ENCODE results near the gene TRIM44. TPM values are rescaled to one million over a fixed set of nuclear protein-coding genes. Genes with fewer than 3 reads are reported as not detected.
"Not testable (repeated sequence)": the region's sequence is repeated elsewhere in the genome, so short reads cannot be mapped to it uniquely, and the experiment has no call there.

The TRIM44 gene
- total and polyA plus RNA-seq, 10 donors: 5.3 to 65.7 (median 48.5) TPM

GRCh38 chr11:35856756-35857155, 194.2 kb downstream of the TRIM44 start:
- Histone ChIP-seq H3K4me3 (no peak overlapping the region), H3K27ac (no peak overlapping the region), H3K9me3 (no peaks in the 10 kb centered on the region), H3K27me3 (replicated peaks in 1 of 7) (peaks cover 0 to 3% (median 0%) of the 10 kb centered on the region in 7 donors), H3K36me3 (no peaks in the 10 kb centered on the region), H3K4me1 (peaks cover 0 to 11% (median 7%) of the 10 kb centered on the region in 6 donors)
- TF ChIP-seq CTCF (IDR thresholded peaks at IDR 0.05 in 8 of 11, conservative IDR thresholded peaks at IDR 0.05 in 3 of 11) (no peak), POLR2A (IDR thresholded peaks at IDR 0.05) (no peak)
- intact Hi-C loops (cut with DNase I; ENCODE audit: low total_unique reads): no loop called here
- no peak for DNase-seq

- H3K4me3 ChIP-seq: no peak overlapping the region
- WGBS, 5 donors: 88 to 96% (median 92%) methylated on average over 3 of the region's 3 CpGs
- no peak for DNase-seq
- H3K9me3 ChIP-seq: no peaks in the 10 kb centered on the region
- H3K27ac ChIP-seq: no peak overlapping the region
- TF ChIP-seq POLR2AphosphoS5 (IDR thresholded peaks at IDR 0.05) (no peak), POLR2A (IDR thresholded peaks at IDR 0.05) (no peak), CTCF (IDR thresholded peaks at IDR 0.05 in 8 of 11, conservative IDR thresholded peaks at IDR 0.05 in 3 of 11) (no peak)
- no peaks in the 10 kb centered on the region for H3K36me3 ChIP-seq
- peaks cover 0 to 3% (median 0%) of the 10 kb centered on the region in 7 donors for H3K27me3 ChIP-seq (replicated peaks in 1 of 7)
- no peaks in the 10 kb centered on the region for H3K4me1 ChIP-seq
- intact Hi-C loops (cut with DNase I; ENCODE audit: low total_unique reads): no loop called here
Measured at GRCh38 chr11:35857922-35858321, 195.3 kb downstream of the TRIM44 start.

GRCh38 chr11:35859301-35859700, 196.7 kb downstream of the TRIM44 start:
- Histone ChIP-seq H3K4me1 (no peaks in the 10 kb centered on the region), H3K27me3 (replicated peaks in 1 of 7) (peaks cover 0 to 3% (median 0%) of the 10 kb centered on the region in 7 donors), H3K9me3 (peaks cover 0 to 5% (median 0%) of the 10 kb centered on the region in 8 donors), H3K4me3 (no peak overlapping the region), H3K36me3 (no peaks in the 10 kb centered on the region), H3K27ac (no peak overlapping the region)
- TF ChIP-seq CTCF (IDR thresholded peaks at IDR 0.05 in 8 of 11, conservative IDR thresholded peaks at IDR 0.05 in 3 of 11) (no peak), POLR2AphosphoS5 (IDR thresholded peaks at IDR 0.05) (no peak), POLR2A (IDR thresholded peaks at IDR 0.05) (no peak)
- 76 to 96% (median 93%) methylated on average over 2 of the region's 2 CpGs for WGBS, 5 donors
- no peak for DNase-seq
- intact Hi-C loops (cut with DNase I; ENCODE audit: low total_unique reads): no loop called here

GRCh38 chr11:35860194-35860593, 197.6 kb downstream of the TRIM44 start:
- H3K9me3 ChIP-seq; H3K27ac ChIP-seq; H3K4me1 ChIP-seq; DNase-seq; H3K27me3 ChIP-seq (replicated peaks in 1 of 7); H3K4me3 ChIP-seq; H3K36me3 ChIP-seq; intact Hi-C loops (cut with DNase I; ENCODE audit: low total_unique reads): not testable (repeated sequence)
- WGBS, 5 donors: 83 to 100% (median 94%) methylated on average over 3 of the region's 3 CpGs

DNA sequence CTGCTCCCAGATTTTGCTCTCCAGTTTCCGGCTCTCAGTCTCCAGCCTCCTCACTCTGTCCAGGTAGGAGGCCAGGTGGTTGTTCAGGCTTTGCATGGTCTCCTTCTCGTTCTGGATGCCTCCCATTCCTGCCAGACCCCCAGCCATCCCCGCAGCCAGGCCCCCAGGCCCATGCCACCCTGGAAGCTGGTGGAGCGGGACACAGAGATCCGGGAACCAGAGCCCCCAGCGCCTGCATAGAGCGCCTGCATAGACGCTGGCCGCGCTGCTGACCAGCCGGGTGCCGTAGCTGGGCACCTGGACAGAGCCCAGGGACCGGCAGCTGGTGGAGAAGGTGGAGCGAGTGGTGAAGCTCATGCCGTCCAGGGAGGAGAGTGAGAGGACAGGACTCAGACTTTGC, 198.6 kb downstream of the TRIM44 start:
- no peak for DNase-seq
- intact Hi-C loops (cut with DNase I; ENCODE audit: low total_unique reads): no loop called here
- H3K27me3 ChIP-seq (replicated peaks in 1 of 7): peaks cover 0 to 3% (median 0%) of the 10 kb centered on the region in 7 donors
- no peaks in the 10 kb centered on the region for H3K36me3 ChIP-seq
- 88 to 96% (median 94%) methylated on average over 14 to 15 of the region's 15 CpGs for WGBS, 5 donors
- peaks cover 0 to 5% (median 0%) of the 10 kb centered on the region in 8 donors for H3K9me3 ChIP-seq
- no peak overlapping the region for H3K27ac ChIP-seq
- no peak overlapping the region for H3K4me3 ChIP-seq
- TF ChIP-seq CTCF (IDR thresholded peaks at IDR 0.05 in 8 of 11, conservative IDR thresholded peaks at IDR 0.05 in 3 of 11) (no peak), POLR2A (IDR thresholded peaks at IDR 0.05) (no peak), POLR2AphosphoS5 (IDR thresholded peaks at IDR 0.05) (no peak)
- H3K4me1 ChIP-seq: no peaks in the 10 kb centered on the region

Data from spleen (tissue), 11 donors.